ENCODE measurements around the gene ACE.
A peak's percentile ranks its signal among the peaks of the same experiment; 100 is the strongest.

The ACE gene

DNA sequence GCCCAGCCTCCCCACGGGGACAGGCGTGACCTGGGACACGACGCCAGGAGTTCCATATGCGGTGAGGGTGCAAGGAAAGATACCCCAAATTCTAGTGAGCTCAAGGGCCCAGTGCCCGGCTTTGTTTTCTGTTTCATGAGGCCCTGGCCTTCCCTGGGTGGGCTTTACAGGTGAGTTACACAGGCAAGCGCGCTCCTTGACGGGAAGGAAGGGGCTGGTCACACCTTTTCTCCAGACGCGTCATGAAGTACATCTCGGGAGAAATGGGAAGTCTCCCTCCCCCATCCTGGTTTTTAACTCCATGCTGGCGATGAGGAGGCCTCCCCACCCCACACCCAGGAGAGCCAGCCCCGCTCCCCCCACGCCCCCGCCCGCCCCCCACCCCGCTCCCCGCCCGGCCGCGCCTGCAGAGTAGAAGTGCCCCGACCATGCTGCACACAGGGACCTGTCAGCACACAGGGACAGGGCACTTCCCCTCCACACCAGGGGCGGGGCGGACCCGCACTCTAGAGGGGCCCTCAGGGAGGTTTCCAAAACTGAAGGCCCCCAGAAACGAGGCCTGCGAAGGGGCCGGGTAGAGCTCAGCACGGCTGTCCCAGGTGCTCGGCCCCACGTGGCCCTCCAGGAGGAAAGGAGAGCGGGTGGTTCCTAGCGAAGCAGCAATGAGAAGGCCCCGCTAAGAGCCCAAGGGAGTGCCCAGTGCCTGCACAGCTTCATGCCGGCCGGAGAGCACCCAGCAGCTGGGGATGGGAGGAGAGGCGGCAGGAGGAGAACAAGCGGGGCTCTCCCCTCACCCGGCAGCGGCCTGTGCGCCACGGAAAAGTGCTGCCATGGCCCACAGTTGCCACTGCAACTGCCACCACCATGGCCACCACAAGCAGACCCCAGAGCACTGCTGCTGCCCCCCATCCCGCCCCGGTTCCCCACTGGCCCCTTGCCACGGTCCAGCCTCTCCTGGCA is 38.5 kb upstream of the ACE start:
- Histone ChIP-seq H2BK5ac (ENCODE audit: low read length) (no peak overlapping the region), H2BK15ac (ENCODE audit: low read length) (no peak overlapping the region), H3K4me1 (ENCODE audit: control insufficient read depth in 2 of 2, insufficient read depth in 1 of 2, low read depth in 1 of 2, low read length in 2 of 2) (peaks cover 13 to 14% of the 10 kb centered on the region in 2 donors), H3K27me3 (ENCODE audit: control insufficient read depth in 3 of 3, insufficient read depth in 3 of 3, low read depth in 1 of 3, low read length in 3 of 3) (peaks cover 0 to 18% (median 0%) of the 10 kb centered on the region in 3 experiments), H2AFZ (ENCODE audit: low read length) (no peak overlapping the region), H3K9me3 (replicated peaks in 1 of 2; ENCODE audit: control insufficient read depth in 2 of 2, insufficient read depth in 1 of 2, low read depth in 1 of 2, low read length in 2 of 2) (peaks cover 0 to 2% of the 10 kb centered on the region in 2 donors), H3K18ac (ENCODE audit: low read length) (no peak overlapping the region), H3K9ac (ENCODE audit: low read depth, low read length, poor library complexity) (peak overlapping the region; percentile 18), H3K27ac (replicated peaks; ENCODE audit: low read length) (no peak overlapping the region), H3K79me1 (ENCODE audit: low read depth, low read length) (peaks cover 4% of the 10 kb centered on the region), H3K4ac (ENCODE audit: low read length) (no peak overlapping the region), H3K4me2 (ENCODE audit: insufficient read depth, low read length, poor library complexity, severe bottlenecking) (no peak overlapping the region), H2BK12ac (ENCODE audit: low read length) (no peak overlapping the region), H4K8ac (ENCODE audit: low read depth, low read length) (no peak overlapping the region), H2BK120ac (ENCODE audit: low read depth, low read length) (no peak overlapping the region), H2AK5ac (ENCODE audit: low read depth, low read length) (no peak overlapping the region), H3K36me3 (replicated peaks in 1 of 2; ENCODE audit: control insufficient read depth in 2 of 2, insufficient read depth in 2 of 2, low read length in 2 of 2) (no peaks in the 10 kb centered on the region), H3K23ac (ENCODE audit: low read depth, low read length, poor library complexity) (peak overlapping the region; percentile 69), H4K91ac (ENCODE audit: low read depth, low read length, poor library complexity) (no peak overlapping the region), H3K4me3 (ENCODE audit: low read length in 2 of 2) (no peak overlapping the region), H3K14ac (ENCODE audit: low read length) (no peak overlapping the region)
- no peak for DNase-seq (ENCODE audit: low spot score)
- no CpG with 5 or more reads among the region's 46 CpGs for WGBS, 2 donors (ENCODE audit: extremely low coverage in 2 of 2, insufficient read length in 2 of 2, insufficient replicate concordance in 1 of 2)

DNA sequence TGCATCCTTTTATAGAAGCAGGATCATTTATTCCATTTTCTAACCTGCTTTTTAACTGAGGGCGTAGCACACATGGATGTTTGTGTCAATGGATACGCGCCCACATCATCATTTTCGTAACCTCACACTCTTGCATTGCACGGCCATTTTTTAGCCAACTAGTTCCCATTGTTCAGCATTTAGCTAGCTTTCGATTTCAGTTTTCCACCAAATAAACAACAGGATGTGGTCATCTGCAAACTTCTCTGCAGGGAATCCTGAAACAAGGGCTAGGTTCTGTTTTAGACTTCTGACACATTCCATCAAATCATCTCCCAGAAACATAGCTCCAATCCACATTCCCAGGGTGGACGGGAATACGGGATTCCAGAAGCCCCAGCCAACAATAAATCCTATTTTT is 37.2 kb upstream of the ACE start:
- Histone ChIP-seq H3K79me1 (ENCODE audit: low read depth, low read length) (peaks cover 4% of the 10 kb centered on the region), H3K4me3 (ENCODE audit: low read length in 2 of 2) (no peak overlapping the region), H3K9me3 (replicated peaks in 1 of 2; ENCODE audit: control insufficient read depth in 2 of 2, insufficient read depth in 1 of 2, low read depth in 1 of 2, low read length in 2 of 2) (peaks cover 0 to 2% of the 10 kb centered on the region in 2 donors), H2BK15ac (ENCODE audit: low read length) (no peak overlapping the region), H3K4me1 (ENCODE audit: control insufficient read depth in 2 of 2, insufficient read depth in 1 of 2, low read depth in 1 of 2, low read length in 2 of 2) (peaks cover 6 to 9% of the 10 kb centered on the region in 2 donors), H3K36me3 (replicated peaks in 1 of 2; ENCODE audit: control insufficient read depth in 2 of 2, insufficient read depth in 2 of 2, low read length in 2 of 2) (no peaks in the 10 kb centered on the region), H3K9ac (ENCODE audit: low read depth, low read length, poor library complexity) (no peak overlapping the region), H4K8ac (ENCODE audit: low read depth, low read length) (no peak overlapping the region), H3K27ac (replicated peaks; ENCODE audit: low read length) (no peak overlapping the region), H2AFZ (ENCODE audit: low read length) (no peak overlapping the region), H2BK12ac (ENCODE audit: low read length) (no peak overlapping the region), H3K18ac (ENCODE audit: low read length) (no peak overlapping the region), H2BK5ac (ENCODE audit: low read length) (no peak overlapping the region), H3K4ac (ENCODE audit: low read length) (no peak overlapping the region), H2BK120ac (ENCODE audit: low read depth, low read length) (no peak overlapping the region), H3K14ac (ENCODE audit: low read length) (no peak overlapping the region), H3K4me2 (ENCODE audit: insufficient read depth, low read length, poor library complexity, severe bottlenecking) (no peak overlapping the region), H3K27me3 (ENCODE audit: control insufficient read depth in 3 of 3, insufficient read depth in 3 of 3, low read depth in 1 of 3, low read length in 3 of 3) (peaks cover 0 to 31% (median 0%) of the 10 kb centered on the region in 3 experiments), H2AK5ac (ENCODE audit: low read depth, low read length) (no peak overlapping the region), H3K23ac (ENCODE audit: low read depth, low read length, poor library complexity) (no peak overlapping the region), H4K91ac (ENCODE audit: low read depth, low read length, poor library complexity) (no peak overlapping the region)
- no CpG with 5 or more reads among the region's 8 CpGs for WGBS, 2 donors (ENCODE audit: extremely low coverage in 2 of 2, insufficient read length in 2 of 2, insufficient replicate concordance in 1 of 2)
- no peak for DNase-seq (ENCODE audit: low spot score)

DNA sequence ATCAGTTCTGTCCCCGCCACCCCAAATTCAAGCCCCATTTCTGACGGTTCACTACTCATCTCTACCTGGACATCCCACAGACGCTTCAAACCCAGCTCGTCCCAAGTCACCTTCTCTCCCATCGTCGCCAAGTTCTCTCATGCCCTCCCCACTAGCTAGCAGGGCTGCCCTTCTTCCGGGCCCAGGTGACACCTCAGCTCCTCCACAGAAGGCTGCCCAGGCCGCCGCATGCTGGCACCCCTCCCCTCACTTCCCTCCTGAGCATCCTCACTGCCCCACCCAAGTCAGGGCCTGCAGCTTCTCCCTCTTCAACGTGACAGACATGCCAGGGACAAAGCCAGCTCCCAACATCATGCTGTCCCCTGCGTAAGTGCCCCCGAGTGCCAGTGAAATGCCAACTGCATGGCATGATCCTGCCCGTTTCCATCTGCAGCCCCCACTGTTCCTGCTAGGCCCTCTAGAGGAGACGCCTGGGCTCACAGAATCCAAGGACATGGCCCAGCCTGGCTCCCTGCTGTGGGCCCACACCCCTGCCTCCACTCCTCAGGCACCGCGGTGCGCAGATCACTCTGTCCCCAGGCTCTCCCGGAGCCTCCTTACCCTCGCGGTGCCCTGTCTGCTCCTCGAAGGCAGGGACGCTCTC is 36.6 kb upstream of the ACE start:
- no peak for DNase-seq (ENCODE audit: low spot score)
- Histone ChIP-seq H3K4me3 (ENCODE audit: low read length in 2 of 2) (no peak overlapping the region), H3K4me1 (ENCODE audit: control insufficient read depth in 2 of 2, insufficient read depth in 1 of 2, low read depth in 1 of 2, low read length in 2 of 2) (peaks cover 6 to 9% of the 10 kb centered on the region in 2 donors), H3K14ac (ENCODE audit: low read length) (peak overlapping the region; percentile 4), H3K4me2 (ENCODE audit: insufficient read depth, low read length, poor library complexity, severe bottlenecking) (no peak overlapping the region), H4K91ac (ENCODE audit: low read depth, low read length, poor library complexity) (no peak overlapping the region), H2BK15ac (ENCODE audit: low read length) (no peak overlapping the region), H4K8ac (ENCODE audit: low read depth, low read length) (no peak overlapping the region), H3K9ac (ENCODE audit: low read depth, low read length, poor library complexity) (no peak overlapping the region), H3K27me3 (ENCODE audit: control insufficient read depth in 3 of 3, insufficient read depth in 3 of 3, low read depth in 1 of 3, low read length in 3 of 3) (peaks cover 0 to 36% (median 3%) of the 10 kb centered on the region in 3 experiments), H3K4ac (ENCODE audit: low read length) (no peak overlapping the region), H3K36me3 (replicated peaks in 1 of 2; ENCODE audit: control insufficient read depth in 2 of 2, insufficient read depth in 2 of 2, low read length in 2 of 2) (no peaks in the 10 kb centered on the region), H3K18ac (ENCODE audit: low read length) (no peak overlapping the region), H3K23ac (ENCODE audit: low read depth, low read length, poor library complexity) (no peak overlapping the region), H2AK5ac (ENCODE audit: low read depth, low read length) (peak overlapping the region; percentile 22), H2AFZ (ENCODE audit: low read length) (peak overlapping the region; percentile 45), H2BK120ac (ENCODE audit: low read depth, low read length) (no peak overlapping the region), H3K79me1 (ENCODE audit: low read depth, low read length) (peaks cover 4% of the 10 kb centered on the region), H2BK12ac (ENCODE audit: low read length) (no peak overlapping the region), H3K9me3 (replicated peaks in 1 of 2; ENCODE audit: control insufficient read depth in 2 of 2, insufficient read depth in 1 of 2, low read depth in 1 of 2, low read length in 2 of 2) (peaks cover 0 to 2% of the 10 kb centered on the region in 2 donors), H2BK5ac (ENCODE audit: low read length) (no peak overlapping the region), H3K27ac (replicated peaks; ENCODE audit: low read length) (no peak overlapping the region)
- WGBS, 2 donors (ENCODE audit: extremely low coverage in 2 of 2, insufficient read length in 2 of 2, insufficient replicate concordance in 1 of 2) = no CpG with 5 or more reads among the region's 22 CpGs

DNA sequence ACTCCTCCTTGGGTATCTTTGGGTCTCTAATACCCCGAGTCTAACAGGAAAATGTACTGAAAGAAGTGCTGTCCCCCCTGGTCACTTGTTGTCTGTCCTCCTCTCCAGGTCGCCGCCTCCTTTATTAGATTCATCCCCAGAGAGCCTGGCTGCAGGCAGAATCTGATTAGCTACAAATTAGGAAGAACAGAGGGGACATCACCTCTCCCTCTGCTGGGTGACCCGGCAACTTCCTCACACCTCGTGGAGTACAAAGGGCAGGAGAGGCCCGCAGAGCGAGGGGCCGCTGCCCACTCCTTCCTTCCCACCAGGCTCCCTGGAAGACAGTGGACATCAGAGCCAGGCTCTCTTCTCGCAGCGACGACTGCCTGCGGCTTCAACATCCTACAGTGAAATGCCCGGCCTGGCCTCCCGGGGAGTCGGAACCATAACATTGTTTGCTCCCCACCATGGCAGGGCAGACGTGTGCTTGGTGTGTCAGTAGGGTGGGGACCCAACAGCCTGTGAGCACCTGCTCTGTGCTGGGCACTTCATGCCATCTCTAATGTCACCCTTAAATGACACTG is 36.0 kb upstream of the ACE start:
- Histone ChIP-seq H2BK15ac (ENCODE audit: low read length) (no peak overlapping the region), H3K79me1 (ENCODE audit: low read depth, low read length) (peaks cover 4% of the 10 kb centered on the region), H3K18ac (ENCODE audit: low read length) (peak overlapping the region; percentile 77), H3K4me2 (ENCODE audit: insufficient read depth, low read length, poor library complexity, severe bottlenecking) (no peak overlapping the region), H2BK120ac (ENCODE audit: low read depth, low read length) (no peak overlapping the region), H3K9ac (ENCODE audit: low read depth, low read length, poor library complexity) (no peak overlapping the region), H3K4me3 (ENCODE audit: low read length in 2 of 2) (no peak overlapping the region), H3K4ac (ENCODE audit: low read length) (no peak overlapping the region), H3K14ac (ENCODE audit: low read length) (peak overlapping the region; percentile 4), H2BK5ac (ENCODE audit: low read length) (no peak overlapping the region), H3K27me3 (ENCODE audit: control insufficient read depth in 3 of 3, insufficient read depth in 3 of 3, low read depth in 1 of 3, low read length in 3 of 3) (peaks cover 0 to 42% (median 7%) of the 10 kb centered on the region in 3 experiments), H2AFZ (ENCODE audit: low read length) (peak overlapping the region; percentile 45), H4K8ac (ENCODE audit: low read depth, low read length) (peak overlapping the region; percentile 31), H3K9me3 (replicated peaks in 1 of 2; ENCODE audit: control insufficient read depth in 2 of 2, insufficient read depth in 1 of 2, low read depth in 1 of 2, low read length in 2 of 2) (peaks cover 0 to 2% of the 10 kb centered on the region in 2 donors), H4K91ac (ENCODE audit: low read depth, low read length, poor library complexity) (no peak overlapping the region), H2BK12ac (ENCODE audit: low read length) (no peak overlapping the region), H3K23ac (ENCODE audit: low read depth, low read length, poor library complexity) (no peak overlapping the region), H3K36me3 (replicated peaks in 1 of 2; ENCODE audit: control insufficient read depth in 2 of 2, insufficient read depth in 2 of 2, low read length in 2 of 2) (no peaks in the 10 kb centered on the region), H3K4me1 (ENCODE audit: control insufficient read depth in 2 of 2, insufficient read depth in 1 of 2, low read depth in 1 of 2, low read length in 2 of 2) (peaks cover 9% of the 10 kb centered on the region in 2 donors), H2AK5ac (ENCODE audit: low read depth, low read length) (no peak overlapping the region), H3K27ac (replicated peaks; ENCODE audit: low read length) (no peak overlapping the region)
- no peak for DNase-seq (ENCODE audit: low spot score)
- no CpG with 5 or more reads among the region's 16 CpGs for WGBS, 2 donors (ENCODE audit: extremely low coverage in 2 of 2, insufficient read length in 2 of 2, insufficient replicate concordance in 1 of 2)
